GM18907 (cell line): ENCODE results near the gene ADCY2.

ENCODE experiments used
- ATAC-seq: cut with Tn5 transposase; IDR thresholded peaks from one replicate; pipeline ENCODE4 v1.9.1; 2021; ENCODE audit warnings: mild to moderate bottlenecking, moderate library complexity; ENCODE audit not compliant: unreplicated experiment

Gene ADCY2

GRCh38 chr5:7852542-7852941 is 456.6 kb downstream of the ADCY2 start:
- ATAC-seq: no peak

DNA sequence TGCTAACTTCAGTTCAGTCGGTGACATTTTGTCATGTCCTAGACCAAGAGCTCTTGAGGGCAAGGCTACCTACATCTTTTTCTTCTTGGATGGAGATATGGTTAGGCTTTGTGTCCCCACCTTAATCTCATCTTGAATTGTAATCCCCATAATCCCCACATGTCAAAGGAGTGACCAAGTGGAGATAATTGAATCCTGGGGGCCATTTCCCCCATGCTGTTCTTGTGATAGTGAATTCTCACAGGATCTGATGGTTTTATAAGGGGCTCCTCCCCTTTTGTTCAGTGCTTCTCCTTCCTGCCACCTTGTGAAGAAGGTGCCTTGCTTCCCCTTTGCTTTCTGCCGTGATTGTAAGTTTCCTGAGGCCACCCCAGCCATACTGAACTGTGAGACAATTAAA is 457.1 kb downstream of the ADCY2 start:
- ATAC-seq: no peak

DNA sequence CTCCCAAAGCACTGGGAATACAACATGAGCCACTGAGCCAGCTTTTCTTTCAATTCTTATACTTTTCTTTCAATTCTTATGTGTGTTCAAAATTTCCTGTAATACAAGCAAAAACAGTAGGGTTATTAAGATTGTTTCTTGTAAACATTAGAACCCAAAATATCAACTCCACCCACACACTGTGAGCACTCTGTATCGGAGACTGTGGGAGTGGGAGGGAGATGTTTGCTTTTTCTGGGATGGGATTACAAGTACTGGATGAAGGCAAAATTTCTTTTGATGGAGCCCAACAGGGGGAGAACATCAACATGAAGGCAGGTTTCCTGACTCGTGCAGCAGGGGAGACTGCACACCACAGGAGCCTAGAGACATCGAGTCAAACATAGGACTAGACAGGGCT is 459.7 kb downstream of the ADCY2 start:
- ATAC-seq: no peak

DNA sequence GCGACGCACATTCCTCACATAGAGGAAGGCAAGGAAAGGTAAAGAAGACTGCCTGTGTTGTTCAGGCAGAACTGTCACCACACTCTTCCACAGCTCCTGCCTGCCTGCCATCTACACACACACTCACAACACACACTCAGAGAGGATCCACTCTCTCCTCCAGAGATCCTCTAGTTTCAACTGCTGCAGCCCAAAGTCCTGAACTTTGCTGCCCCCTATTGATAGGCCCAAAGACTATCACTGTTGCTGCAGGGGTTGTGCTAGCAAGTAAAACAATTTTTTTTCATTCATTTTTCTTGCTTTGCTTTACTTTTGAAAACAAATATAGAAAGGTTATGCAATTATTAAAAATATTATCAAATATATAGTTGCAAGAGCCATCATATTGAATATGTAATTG is 460.9 kb downstream of the ADCY2 start:
- peak; percentile 49 for ATAC-seq

DNA sequence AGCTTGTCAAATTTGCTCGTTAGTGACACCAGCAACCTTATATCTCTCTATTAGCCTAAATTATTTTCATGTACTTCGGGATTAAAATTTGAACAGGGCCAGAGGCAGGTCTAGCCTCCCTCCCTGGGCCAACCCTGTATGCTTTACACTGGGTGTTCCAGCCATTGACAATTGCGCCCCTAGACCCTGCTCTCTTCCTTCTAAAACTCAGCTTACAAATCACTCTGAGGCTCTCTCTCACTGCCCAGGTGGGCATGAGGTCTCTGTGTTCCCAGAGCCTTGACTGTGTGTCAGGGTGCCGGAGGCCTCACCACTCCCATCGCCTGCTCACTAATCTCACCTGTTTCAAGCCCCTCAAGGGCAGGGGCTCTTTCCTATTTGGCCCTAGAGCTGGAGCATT is 461.4 kb downstream of the ADCY2 start:
- no peak for ATAC-seq

- no peak for ATAC-seq
These were observed 462.1 kb downstream of the ADCY2 start for GRCh38 chr5:7857926-7858632.

DNA sequence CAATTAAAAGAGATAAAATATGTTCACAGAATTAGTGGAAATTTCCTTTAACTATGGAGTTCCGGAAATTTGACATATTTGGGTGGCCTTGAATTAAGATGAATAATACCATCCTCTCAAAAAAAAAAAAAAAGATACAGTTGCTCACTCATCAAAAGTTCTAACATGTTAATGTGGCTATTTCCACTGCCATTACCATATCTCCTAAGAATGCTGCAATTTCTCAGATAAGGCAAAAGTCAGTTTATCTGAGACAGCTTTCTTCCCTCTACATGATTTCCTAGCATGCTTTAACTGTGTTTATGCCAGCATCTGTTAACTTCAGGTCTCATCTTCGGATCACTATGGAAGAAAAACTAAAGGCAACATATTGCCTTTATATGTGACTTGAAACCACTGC is 470.3 kb downstream of the ADCY2 start:
- ATAC-seq: no peak

- ATAC-seq: no peak
These were observed 471.3 kb downstream of the ADCY2 start for GRCh38 chr5:7867260-7867659.

GRCh38 chr5:7868427-7868772 is 472.5 kb downstream of the ADCY2 start:
- no peak for ATAC-seq

GRCh38 chr5:7868773-7869473 is 473.0 kb downstream of the ADCY2 start, which contains the start of the genes FASTKD3 and MTRR:
Gene FASTKD3 (minus strand): TSS chr5:7869031. CDS start chr5:7868083, 948 bp downstream.
Gene MTRR (plus strand): TSS chr5:7869148. CDS start chr5:7870795, 1,647 bp downstream.
- peak; percentile 99 for ATAC-seq

DNA sequence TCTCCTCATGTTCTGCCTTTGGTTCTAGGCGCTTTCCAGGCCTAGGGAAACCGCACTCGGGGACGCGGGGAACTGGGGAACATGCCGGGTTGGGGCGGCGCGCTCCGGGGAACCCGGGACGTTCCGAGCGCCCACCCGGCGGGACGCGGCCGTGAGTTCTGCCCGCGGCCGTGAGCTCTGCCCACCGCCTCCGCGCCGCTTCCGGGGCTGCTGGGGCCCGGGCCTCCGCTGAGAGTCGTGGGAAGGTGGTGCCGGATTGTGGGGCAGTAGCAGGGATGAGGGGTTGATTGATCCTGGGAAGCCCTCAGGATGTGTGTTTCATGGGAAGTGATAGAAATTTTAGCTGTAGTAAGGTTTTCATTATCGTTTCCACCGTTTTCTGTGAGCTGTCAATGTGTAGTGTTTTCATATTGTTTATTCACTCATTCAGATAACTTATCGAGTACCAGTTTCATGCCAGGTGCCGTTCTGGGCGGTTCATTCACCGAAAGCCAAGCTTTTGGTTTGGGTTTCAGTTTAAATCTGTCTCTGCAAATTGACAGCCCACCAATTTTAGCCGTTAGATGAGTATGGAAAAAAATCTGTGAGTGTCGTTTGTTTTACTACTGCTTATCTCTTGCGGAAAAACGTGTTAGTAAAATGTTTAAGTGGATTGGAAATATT is 473.7 kb downstream of the ADCY2 start:
- ATAC-seq: peak; percentile 42

GRCh38 chr5:7871653-7872052 is 475.7 kb downstream of the ADCY2 start:
- ATAC-seq: peak; percentile 23

DNA sequence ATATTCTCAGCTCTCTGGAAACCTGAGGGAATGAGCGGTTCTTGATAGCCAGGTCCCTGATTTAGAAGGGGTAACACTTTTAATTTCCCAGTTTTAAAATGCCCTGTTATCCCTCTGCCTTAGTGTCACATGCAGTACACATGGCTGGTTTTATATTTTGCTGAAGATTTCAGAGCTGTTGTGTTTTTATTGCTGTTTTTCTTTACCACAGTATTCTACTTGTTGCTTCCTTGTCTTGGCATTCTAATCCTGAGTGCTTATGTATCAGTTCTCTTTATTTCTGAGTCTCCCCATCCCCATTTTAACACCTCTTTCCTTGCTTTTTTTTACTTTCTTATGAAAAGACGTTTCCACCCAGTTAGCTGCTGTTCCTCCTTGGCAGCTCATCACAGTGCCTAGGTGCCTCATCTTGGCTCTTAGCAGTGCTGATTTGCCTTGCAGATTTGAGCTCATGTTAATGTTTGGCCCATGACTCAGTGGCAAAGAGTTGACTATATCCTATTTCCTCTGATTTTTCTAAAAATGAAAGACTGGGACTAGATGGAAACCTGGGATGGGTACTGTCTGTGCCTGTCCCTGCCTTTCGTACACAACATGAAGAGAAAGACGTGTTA is 476.7 kb downstream of the ADCY2 start:
- ATAC-seq: no peak

DNA sequence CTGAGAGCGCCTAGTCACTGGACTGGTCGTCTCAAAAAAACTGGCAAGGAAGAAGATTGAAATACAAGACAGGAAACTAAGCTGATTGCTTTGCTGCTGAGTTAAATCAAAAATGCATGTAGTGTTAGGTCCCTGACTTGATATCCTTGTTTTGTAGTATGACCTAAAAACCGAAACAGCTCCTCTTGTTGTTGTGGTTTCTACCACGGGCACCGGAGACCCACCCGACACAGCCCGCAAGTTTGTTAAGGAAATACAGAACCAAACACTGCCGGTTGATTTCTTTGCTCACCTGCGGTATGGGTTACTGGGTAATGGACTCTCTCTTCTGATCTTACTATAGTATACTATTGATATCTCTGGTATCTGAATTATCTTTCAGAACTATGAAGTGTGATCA is 477.3 kb downstream of the ADCY2 start:
- ATAC-seq: no peak

GRCh38 chr5:7874639-7875038 is 478.7 kb downstream of the ADCY2 start:
- ATAC-seq: no peak

- no peak for ATAC-seq
These were observed 479.2 kb downstream of the ADCY2 start for GRCh38 chr5:7875151-7875550.

DNA sequence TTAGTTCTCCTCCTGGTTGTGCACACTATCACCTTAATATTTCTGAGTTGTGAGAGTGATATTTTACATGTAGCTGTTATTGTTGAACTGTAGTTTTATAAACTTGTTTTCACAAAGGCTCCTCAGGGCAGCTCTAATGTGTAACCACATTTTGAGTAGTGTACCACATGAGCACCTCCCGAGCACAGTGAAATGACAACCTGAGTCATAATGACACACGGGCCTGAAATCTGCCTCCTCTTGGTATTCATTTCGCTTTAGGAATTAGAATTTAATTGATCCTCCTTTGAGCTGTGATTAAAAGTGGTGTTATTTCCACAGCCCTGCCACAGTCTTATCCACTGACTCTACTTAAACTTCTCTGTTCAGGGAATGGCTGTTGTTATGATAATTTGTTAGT is 480.9 kb downstream of the ADCY2 start:
- ATAC-seq: peak; percentile 42

GRCh38 chr5:7877851-7878250 is 481.9 kb downstream of the ADCY2 start:
- no peak for ATAC-seq

- peak; percentile 98 for ATAC-seq
These were observed 482.5 kb downstream of the ADCY2 start for GRCh38 chr5:7878381-7878873.
